HS-27A (cell line): ENCODE data around the gene MSANTD2.
"Not testable (repeated sequence)": the region's sequence is repeated elsewhere in the genome, so short reads cannot be mapped to it uniquely, and the experiment has no call there.

Source experiments
- DNase-seq: peaks from one replicate; pipeline ENCODE4 v3.0.0-alpha.2; 2012; ENCODE audit warnings: low read depth, missing footprints

The MSANTD2 gene

GRCh38 chr11:124770959-124771358 is 29.2 kb downstream of the MSANTD2 start:
- not testable (repeated sequence) for DNase-seq

DNA sequence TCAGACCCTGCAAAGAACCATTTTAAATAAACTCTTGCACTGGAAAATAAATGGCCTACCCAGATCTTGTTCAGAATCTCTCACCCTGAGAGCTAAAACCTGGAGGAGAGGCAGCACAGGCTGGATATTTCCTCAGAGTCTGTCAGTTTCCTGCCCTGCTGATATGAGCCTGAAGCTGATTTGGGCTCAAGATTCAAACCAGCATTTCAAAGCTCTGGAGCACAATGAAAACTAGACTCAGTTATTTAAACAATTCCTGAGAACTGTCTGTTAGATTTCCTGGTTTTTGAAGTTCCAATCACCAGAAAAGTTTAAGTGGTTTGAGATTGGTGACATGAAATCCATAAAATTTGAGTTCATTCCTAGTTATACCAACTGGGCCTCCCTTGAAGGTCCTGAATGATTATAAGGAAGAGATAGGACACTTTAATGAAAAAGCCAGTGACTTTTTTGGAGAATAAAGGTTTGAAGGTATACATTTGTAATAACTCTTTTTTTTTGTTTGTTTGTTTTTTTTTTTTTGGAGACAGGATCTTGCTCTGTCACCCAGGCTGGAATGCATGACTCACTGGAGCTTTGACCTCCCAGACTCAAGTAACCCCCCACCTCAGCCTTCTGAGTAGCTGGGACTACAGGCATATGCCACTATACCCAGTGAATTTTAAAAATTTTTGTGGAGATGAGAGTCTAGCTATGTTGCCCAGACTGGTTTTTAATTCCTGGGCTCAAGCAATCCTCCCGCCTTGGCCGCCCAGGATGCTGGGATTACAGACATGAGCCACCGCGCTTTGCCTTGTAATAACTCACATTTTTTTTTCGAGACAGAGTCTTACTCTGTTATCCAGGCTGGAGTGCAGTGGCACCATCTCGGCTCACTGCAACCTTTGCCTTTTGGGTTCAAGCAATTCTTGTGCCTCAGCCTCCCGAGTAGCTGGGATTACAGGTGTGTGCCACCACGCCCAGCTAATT is 30.1 kb downstream of the MSANTD2 start:
- no peak for DNase-seq

- no peak for DNase-seq
Measured at GRCh38 chr11:124768914-124769313, 31.3 kb downstream of the MSANTD2 start.

GRCh38 chr11:124766156-124766555 is 34.0 kb downstream of the MSANTD2 start:
- no peak for DNase-seq

- no peak for DNase-seq
Measured at GRCh38 chr11:124763156-124763947, 36.9 kb downstream of the MSANTD2 start.

DNA sequence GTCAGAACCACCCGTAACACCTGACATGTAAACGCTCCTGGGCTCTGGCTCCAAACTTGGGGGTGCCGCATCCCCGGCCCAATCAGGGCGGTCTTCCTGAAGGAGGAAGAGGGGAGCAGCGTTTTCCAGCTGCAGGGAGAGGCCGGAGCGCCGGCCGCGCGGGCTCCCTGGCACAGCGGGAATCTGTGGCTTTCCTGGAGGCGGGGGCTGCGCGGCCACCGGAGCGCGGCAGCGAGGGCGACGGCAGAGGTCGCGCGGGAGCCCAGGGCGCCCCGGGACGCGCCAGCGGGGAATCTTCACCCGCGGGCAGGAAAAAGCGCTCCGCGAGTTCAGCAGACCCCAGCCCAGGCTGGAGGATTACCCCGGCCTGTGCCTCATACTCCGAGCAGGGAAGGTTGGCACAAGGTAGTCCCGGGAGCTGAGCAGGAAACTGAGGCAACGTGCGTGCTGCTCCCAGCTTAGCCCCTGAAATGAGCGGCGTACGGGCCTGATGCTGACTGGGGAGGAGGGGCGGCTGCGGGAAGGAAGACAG is 37.5 kb downstream of the MSANTD2 start:
- DNase-seq, result no peak

DNA sequence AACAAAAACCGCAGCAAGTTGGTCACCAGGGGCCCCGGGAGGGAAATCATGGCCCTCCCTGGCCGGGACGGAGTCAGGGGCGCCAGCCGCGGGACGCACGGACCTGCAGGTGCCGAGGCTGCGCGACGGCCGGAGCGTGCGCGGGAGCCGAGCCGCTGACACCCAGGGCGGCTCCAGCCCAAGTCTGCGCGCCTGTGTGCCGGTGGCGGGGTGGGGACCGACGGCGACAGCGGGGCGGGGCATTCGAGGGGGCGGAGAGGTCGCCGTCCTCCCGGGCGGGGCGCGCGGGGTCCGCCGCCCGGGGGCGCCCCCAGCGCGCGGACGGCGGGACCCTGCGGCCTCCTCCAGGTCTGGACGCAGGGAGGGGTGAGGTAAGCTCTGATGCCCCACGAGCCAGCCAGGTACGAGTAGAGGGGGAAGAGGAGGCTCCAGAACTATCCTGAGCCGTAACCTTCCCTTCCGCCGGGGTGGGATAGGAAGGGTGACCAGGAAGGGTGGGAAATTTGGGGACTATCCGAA is 38.0 kb downstream of the MSANTD2 start, which contains the start of gene ESAM:
ESAM (minus strand) TSS at position 186 of the 519 bp plus-strand sequence; CDS start at position 50, 136 bp downstream.
- no peak for DNase-seq

DNA sequence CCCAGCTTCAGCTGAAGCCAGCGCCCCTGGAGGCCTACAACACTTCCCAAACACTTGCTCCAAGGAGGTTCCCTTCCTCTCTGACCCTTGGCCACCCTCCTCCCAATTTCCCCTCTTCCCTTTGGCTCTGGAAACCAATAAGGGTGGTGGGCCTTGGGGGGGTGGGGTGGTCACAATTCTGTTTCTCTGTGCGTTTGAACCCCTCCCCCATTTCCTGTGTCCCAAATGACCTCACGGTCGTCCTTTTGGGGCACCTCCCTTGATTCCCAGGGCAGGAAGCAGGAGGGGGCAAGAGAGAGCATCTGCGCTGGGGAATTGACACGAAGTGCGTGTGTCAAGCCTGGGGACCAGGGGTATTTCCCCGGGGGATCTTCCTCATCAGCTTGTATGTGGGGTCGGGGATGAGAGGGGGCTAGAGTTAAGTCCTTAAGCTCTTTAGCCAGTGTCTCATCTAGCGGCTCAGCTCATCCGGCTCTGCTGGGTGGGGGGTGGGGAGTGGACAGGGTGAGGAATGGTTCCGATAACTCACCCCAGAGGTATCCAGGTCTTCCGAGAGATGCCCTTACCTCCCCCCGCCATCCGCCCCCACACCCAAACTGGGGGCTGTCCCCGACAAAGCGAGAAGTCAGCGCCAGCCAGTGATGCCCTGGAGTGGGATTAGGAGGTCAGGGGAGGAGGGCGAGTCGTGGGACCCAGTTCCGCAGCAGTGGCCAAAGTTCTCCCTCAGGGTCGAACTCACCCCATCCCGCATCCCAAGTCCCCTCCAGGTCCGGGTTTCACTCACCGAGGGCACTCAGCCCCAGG is 38.7 kb downstream of the MSANTD2 start:
- DNase-seq, result no peak

GRCh38 chr11:124760806-124761205 is 39.4 kb downstream of the MSANTD2 start:
- DNase-seq, result no peak

DNA sequence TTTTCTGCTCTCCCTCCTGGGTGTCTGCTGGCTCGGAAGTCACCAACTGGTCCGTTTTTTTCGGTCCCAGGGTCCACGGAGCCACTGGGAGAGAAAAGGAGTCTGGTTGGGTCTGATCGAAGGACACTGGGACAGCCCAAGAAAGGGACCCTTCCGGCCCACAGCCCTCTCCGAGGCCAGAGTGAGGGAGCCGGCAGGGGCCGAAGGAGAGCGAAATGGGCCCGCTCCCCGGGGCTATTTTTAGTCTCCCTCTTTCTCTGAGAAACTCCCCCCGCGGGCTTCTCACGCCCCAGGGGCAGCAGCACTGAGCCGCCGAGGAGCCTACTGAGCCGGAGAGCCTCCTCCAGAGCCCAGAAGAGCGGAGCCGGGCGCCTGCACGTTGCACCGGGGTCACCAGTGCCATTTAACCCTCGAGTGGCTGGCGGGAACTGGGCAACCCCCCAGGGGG is 40.0 kb downstream of the MSANTD2 start:
- DNase-seq, result no peak

- DNase-seq, result no peak
Measured at GRCh38 chr11:124759266-124760204, 40.7 kb downstream of the MSANTD2 start.

DNA sequence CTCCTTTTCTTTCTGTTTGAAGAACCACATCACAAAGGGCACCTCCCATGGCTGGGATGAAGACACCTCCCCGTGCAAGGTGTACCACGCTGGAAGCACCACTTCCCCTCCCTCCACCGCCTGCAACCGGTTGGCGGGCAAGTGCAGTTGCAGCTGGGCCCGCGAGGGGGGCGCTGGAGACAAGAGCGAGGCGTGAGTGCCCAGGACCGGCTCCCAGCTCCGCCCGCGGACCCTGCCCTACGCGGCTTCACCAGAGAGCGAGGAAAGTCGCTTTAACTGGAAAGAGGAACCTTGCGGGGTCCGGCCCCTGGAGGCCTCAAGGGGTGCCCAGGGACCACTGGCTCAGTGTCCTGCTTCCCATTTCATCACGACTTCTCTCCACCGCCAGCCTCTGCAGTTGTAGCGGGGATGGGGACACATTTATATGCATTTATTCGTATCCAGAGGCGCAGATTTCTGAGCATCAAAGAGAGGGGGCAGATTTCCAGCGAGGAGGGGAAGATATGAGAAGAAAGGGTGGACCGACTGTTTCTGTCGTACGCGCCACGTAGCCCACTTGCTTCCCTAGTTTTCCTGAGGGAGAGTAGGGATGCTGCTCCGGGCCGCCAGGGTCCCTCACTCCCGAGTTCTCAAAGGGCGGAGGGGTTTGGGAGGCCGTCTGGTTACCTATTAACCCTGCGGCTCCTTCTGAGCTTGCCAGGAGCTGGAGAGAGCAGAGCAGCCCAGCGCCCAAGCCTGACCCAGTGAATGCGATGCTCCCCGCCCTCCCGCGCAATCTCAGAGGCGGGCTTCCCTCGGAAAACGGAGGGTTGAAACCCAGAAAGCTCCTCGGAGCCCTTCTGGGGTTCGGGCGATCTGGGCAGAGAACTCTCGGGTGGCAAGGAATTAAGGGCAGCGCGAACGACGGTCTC is 41.6 kb downstream of the MSANTD2 start:
- DNase-seq, result no peak

GRCh38 chr11:124757320-124757719 is 42.9 kb downstream of the MSANTD2 start:
- DNase-seq, result no peak

- DNase-seq, result no peak
Measured at GRCh38 chr11:124756753-124757227, 43.4 kb downstream of the MSANTD2 start.

DNA sequence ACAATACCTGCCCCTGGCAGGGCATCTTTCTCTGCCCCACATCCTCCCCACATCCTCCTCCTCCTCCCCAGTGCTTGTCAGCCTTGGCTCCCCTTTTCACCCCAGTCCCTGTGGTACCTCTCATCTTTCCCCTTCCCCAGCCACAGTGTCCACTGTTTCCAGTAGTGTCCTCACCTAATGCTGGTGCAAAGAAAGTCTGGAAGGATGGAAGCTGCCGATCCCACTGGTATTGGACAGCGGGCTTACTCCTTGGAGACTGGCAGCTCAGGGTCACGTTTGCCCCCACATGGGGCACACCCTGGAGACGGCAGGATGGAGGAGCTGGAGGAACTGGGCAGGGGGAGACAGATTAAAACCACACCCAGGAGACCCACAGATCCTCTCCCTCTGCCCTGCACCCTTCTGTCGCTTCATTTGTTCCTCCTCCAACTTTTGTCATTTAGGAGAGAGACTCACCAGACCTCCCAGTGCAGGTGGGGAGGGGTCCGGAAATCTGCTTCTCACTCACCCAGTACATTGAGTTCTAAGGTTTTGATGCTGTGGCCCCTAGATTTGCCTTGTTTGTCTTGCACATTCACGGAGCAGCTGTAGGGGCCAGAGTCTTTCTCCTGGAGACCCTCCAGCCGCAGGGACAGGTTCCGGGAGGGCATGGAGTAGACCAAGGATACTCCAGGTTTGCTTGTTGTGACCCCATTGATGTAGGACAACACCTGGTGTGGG is 44.0 kb downstream of the MSANTD2 start:
- DNase-seq, result no peak

GRCh38 chr11:124754710-124755109 is 45.5 kb downstream of the MSANTD2 start:
- no peak for DNase-seq

DNA sequence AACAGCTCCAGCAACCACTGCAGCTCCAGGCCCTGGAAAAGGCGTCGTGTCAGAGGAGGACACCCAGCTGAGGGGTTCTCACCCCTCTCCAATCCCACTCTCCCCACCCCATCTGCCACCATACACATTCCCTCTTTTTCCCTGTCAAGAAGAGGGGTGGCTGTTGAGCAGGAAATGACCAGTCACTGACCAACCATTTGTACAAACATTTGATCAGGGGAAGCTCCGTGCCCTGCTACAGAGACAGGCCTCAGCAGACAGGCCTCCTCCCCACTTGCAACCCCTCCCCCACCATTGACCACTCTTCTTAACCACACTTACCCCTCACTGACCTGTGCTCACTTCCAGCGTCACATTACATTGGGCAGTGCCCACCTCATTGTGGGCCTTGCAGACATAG is 45.9 kb downstream of the MSANTD2 start:
- no peak for DNase-seq

DNA sequence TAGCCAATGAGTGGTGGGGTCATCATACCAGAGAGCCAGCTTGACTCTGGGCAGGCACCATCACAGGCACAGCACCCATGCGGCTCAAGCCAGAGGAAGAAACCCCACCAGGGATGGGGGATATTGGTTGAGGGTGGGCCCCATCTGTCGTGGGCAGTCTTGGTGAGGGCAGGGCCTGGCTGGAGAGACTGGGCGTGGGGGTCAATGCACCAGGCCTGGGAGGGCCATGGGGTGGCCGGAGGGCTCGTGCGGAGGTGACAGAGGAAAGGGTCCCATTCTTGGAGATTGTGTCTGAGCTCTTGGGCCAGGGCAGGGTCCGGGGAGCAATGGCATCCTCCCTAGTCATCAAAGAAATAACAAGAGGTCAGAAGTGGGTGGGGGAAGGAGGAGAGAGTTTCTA is 46.6 kb downstream of the MSANTD2 start:
- DNase-seq, result no peak
